Ascending aorta (tissue), 2 donors: ENCODE data around the gene SESN3. TPM values are rescaled to one million over a fixed set of nuclear protein-coding genes. Genes with fewer than 3 reads are reported as not detected.
A peak's percentile ranks its signal among the peaks of the same experiment; 100 is the strongest.

ENCODE experiments used
- DNase-seq, 2 donors: peaks; one replicate each; pipeline ENCODE4 v3.0.0-alpha.2; 2019; ENCODE audit warnings: low spot score in 2 of 2
- H3K27ac ChIP-seq, 2 donors: fragments of 200-600 bp; sonication (generic); one replicate each; pipeline ENCODE4 v1.5.1; 2016 to 2017; ENCODE audit warnings: mild to moderate bottlenecking in 1 of 2
- H3K27me3 ChIP-seq: fragments of 200-600 bp; sonication (generic); one replicate; pipeline ENCODE4 v1.5.1; 2017
- H3K36me3 ChIP-seq, 2 donors: fragments of 200-600 bp; sonication (generic); one replicate each; pipeline ENCODE4 v1.5.1; 2016
- H3K4me1 ChIP-seq, 2 donors: fragments of 200-600 bp; sonication (generic); one replicate each; pipeline ENCODE4 v1.5.1; 2016 to 2017; ENCODE audit warnings: mild to moderate bottlenecking in 1 of 2
- H3K4me3 ChIP-seq, 2 donors: fragments of 200-600 bp; sonication (generic); one replicate each; pipeline ENCODE4 v1.5.1; 2016 to 2017; ENCODE audit warnings: mild to moderate bottlenecking in 1 of 2
- H3K9me3 ChIP-seq, 2 donors: fragments of 200-600 bp; sonication (generic); one replicate each; pipeline ENCODE4 v1.5.1; 2016
- intact Hi-C: fragments of 100-400 bp; cut with DNase I; formaldehyde crosslinking; loops from one replicate; pipeline ENCODE4 v1.15.1; 2023
- total RNA-seq: library from RNA; depleted of rRNA; stranded (reverse); fragments of >200 nt; gene quantifications from one replicate; pipeline ENCODE4 v1.1.0, GENCODE V29; 2016
- TF ChIP-seq, protein P1 (sequence below), 3 experiments: fragments of 200-600 bp in 2 of 3; fragments of 450-650 bp in 1 of 3; sonication (generic) in 2 of 3; IDR thresholded peaks; one replicate each; pipeline ENCODE4 v1.5.1; 2016 to 2019; ENCODE audit warnings: antibody characterized with exemption in 3 of 3, mild to moderate bottlenecking in 1 of 3, moderate library complexity in 1 of 3

Gene SESN3
- total RNA-seq, 1 donor from 2014 or later, result 15.1 TPM

DNA sequence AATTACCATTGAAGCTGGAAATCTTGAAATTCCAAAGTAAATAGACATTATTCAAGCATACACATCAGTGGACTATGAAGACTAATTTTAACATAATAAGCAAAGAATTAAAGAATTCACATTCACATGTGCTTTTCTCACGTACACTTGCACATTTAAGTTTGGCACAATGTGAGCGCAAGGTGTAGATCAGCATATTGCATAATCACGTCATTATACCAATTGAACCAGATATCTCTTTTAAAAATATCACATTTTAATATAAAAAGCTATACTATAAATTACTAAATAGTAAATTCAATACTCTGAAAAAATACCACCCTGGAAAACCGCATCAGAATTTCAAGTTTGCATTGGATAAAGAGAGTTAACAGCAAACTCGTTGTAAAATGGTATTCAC is 60.7 kb downstream of the SESN3 start:
- no peak for DNase-seq
- H3K36me3 ChIP-seq, result peaks cover 20 to 22% of the 10 kb centered on the region in 2 donors
- TF ChIP-seq, protein P1, sequence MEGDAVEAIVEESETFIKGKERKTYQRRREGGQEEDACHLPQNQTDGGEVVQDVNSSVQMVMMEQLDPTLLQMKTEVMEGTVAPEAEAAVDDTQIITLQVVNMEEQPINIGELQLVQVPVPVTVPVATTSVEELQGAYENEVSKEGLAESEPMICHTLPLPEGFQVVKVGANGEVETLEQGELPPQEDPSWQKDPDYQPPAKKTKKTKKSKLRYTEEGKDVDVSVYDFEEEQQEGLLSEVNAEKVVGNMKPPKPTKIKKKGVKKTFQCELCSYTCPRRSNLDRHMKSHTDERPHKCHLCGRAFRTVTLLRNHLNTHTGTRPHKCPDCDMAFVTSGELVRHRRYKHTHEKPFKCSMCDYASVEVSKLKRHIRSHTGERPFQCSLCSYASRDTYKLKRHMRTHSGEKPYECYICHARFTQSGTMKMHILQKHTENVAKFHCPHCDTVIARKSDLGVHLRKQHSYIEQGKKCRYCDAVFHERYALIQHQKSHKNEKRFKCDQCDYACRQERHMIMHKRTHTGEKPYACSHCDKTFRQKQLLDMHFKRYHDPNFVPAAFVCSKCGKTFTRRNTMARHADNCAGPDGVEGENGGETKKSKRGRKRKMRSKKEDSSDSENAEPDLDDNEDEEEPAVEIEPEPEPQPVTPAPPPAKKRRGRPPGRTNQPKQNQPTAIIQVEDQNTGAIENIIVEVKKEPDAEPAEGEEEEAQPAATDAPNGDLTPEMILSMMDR (IDR thresholded peaks at IDR 0.05), result no peak
- no peaks in the 10 kb centered on the region for H3K9me3 ChIP-seq
- no peaks in the 10 kb centered on the region for H3K27me3 ChIP-seq
- no peak overlapping the region for H3K4me3 ChIP-seq
- intact Hi-C loops, result no loop called here
- no peak overlapping the region for H3K27ac ChIP-seq
- H3K4me1 ChIP-seq, result no peaks in the 10 kb centered on the region

GRCh38 chr11:95166781-95167180 is 64.2 kb downstream of the SESN3 start:
- no peak for DNase-seq
- TF ChIP-seq, protein P1 (IDR thresholded peaks at IDR 0.05), result no peak
- Histone ChIP-seq H3K27me3 (no peaks in the 10 kb centered on the region), H3K4me3 (no peak overlapping the region), H3K27ac (no peak overlapping the region), H3K4me1 (no peaks in the 10 kb centered on the region), H3K9me3 (no peaks in the 10 kb centered on the region), H3K36me3 (peaks cover 0 to 9% of the 10 kb centered on the region in 2 donors)
- intact Hi-C loops, result no loop called here

DNA sequence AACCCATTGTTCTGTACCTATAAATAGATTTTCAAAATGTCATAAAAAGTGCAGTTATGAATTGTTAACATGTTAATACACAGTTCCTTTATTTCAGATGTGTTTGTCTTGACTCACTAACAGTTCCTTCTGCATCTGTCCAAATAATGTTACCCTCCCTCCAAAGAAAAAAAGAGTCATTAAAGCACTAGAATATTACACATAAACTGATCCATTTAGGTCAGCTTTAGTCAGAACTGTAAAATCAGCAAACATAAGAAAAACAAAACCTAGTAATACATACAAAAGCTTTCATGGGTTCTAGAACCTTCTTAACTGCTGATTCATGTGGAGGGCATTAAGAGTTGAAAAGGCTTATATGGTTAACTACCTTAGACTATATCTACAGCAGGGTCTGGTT is 65.4 kb downstream of the SESN3 start:
- Histone ChIP-seq H3K4me3 (no peak overlapping the region), H3K36me3 (peaks cover 0 to 9% of the 10 kb centered on the region in 2 donors), H3K4me1 (no peaks in the 10 kb centered on the region), H3K27ac (no peak overlapping the region), H3K9me3 (no peaks in the 10 kb centered on the region), H3K27me3 (no peaks in the 10 kb centered on the region)
- DNase-seq, result no peak
- intact Hi-C loops, result no loop called here
- TF ChIP-seq, protein P1 (IDR thresholded peaks at IDR 0.05), result no peak

DNA sequence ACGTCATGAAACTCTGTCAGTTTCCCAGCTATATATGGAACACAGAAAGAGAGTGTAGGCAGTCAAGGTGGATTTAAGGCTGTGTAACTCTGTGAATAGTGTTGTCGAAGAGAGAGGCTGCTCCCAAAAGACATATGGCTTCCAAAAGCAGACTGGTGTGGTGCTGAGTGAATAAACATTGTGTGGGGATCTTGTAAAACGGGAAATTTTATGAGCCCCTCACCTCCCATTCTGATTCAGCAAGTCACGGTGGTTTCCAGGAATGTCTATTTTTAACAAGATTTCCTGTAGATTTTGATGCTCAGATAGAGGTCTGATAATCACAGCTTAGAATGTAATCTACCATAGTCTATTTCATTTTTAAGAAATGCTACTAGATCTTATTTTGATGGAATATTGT is 67.9 kb downstream of the SESN3 start:
- H3K27ac ChIP-seq, result no peak overlapping the region
- H3K36me3 ChIP-seq, result no peaks in the 10 kb centered on the region
- TF ChIP-seq, protein P1 (IDR thresholded peaks at IDR 0.05), result no peak
- H3K9me3 ChIP-seq, result no peaks in the 10 kb centered on the region
- DNase-seq, result no peak
- H3K27me3 ChIP-seq, result no peaks in the 10 kb centered on the region
- no peak overlapping the region for H3K4me3 ChIP-seq
- H3K4me1 ChIP-seq, result no peaks in the 10 kb centered on the region
- intact Hi-C loops, result no loop called here

- Histone ChIP-seq H3K27me3 (no peaks in the 10 kb centered on the region), H3K4me3 (no peak overlapping the region), H3K4me1 (peaks cover 2 to 10% of the 10 kb centered on the region in 2 donors), H3K27ac (no peak overlapping the region), H3K9me3 (no peaks in the 10 kb centered on the region), H3K36me3 (no peaks in the 10 kb centered on the region)
- no peak for DNase-seq
- intact Hi-C loops, result no loop called here
- TF ChIP-seq, protein P1 (IDR thresholded peaks at IDR 0.05), result no peak
Measured at GRCh38 chr11:95161248-95161647, 69.8 kb downstream of the SESN3 start.

GRCh38 chr11:95157824-95158223 is 73.2 kb downstream of the SESN3 start:
- Histone ChIP-seq H3K36me3 (no peaks in the 10 kb centered on the region), H3K27me3 (no peaks in the 10 kb centered on the region), H3K4me1 (peaks cover 2 to 13% of the 10 kb centered on the region in 2 donors), H3K9me3 (no peaks in the 10 kb centered on the region), H3K4me3 (no peak overlapping the region), H3K27ac (peak overlapping the region; percentile 78 to 86)
- DNase-seq, result no peak
- TF ChIP-seq, protein P1 (IDR thresholded peaks at IDR 0.05), result no peak
- intact Hi-C loops, result loop anchor here (5.0 to 10.0 kb wide), 2 partner anchors 177 to 489 kb away; no protein-coding TSS in a partner anchor
